Retinal pigment epithelial cell (primary cell): ENCODE results near the gene SETD1A.

Experiments
- DNase-seq: peaks from one replicate; pipeline ENCODE4 v3.0.0-alpha.2; 2010; ENCODE audit warnings: low read depth
- H3K4me3 ChIP-seq: 2 replicates; pipeline ENCODE4 v1.5.1; 2011; ENCODE audit warnings: mild to moderate bottlenecking, low read length, control low read depth, moderate library complexity
- CTCF ChIP-seq: conservative IDR thresholded peaks from 2 replicates; pipeline ENCODE4 v1.5.1; 2011; ENCODE audit warnings: low read depth, low read length, control low read depth, inconsistent platforms

Gene SETD1A

GRCh38 chr16:31001507-31002249 is 44.1 kb downstream of the SETD1A start:
- H3K4me3 ChIP-seq, result no peak overlapping the region
- TF ChIP-seq CTCF, result no peak
- DNase-seq, result no peak

- no peak for DNase-seq
- no peak overlapping the region for H3K4me3 ChIP-seq
- TF ChIP-seq CTCF, result no peak
These were observed 44.7 kb downstream of the SETD1A start for GRCh38 chr16:31002250-31002700.

- no peak for DNase-seq
- no peak for TF ChIP-seq CTCF
- no peak overlapping the region for H3K4me3 ChIP-seq
These were observed 45.3 kb downstream of the SETD1A start for GRCh38 chr16:31002862-31003341.

- TF ChIP-seq CTCF, result no peak
- no peak for DNase-seq
These were observed 46.2 kb downstream of the SETD1A start for GRCh38 chr16:31003744-31004143.

GRCh38 chr16:31004658-31005057 is 47.1 kb downstream of the SETD1A start:
- no peak for TF ChIP-seq CTCF

More at GRCh38 chr16:31003744-31004143, 46.2 kb downstream of the SETD1A start:
- no peak overlapping the region for H3K4me3 ChIP-seq

GRCh38 chr16:31005350-31006085 is 48.0 kb downstream of the SETD1A start:
- DNase-seq, result no peak
- no peak overlapping the region for H3K4me3 ChIP-seq
- no peak for TF ChIP-seq CTCF

More at GRCh38 chr16:31004658-31005057, 47.1 kb downstream of the SETD1A start:
- H3K4me3 ChIP-seq, result no peak overlapping the region
- no peak for DNase-seq
